Brain pericyte (primary cell): ENCODE data around the gene SESTD1.
"Not testable (repeated sequence)": the region's sequence is repeated elsewhere in the genome, so short reads cannot be mapped to it uniquely, and the experiment has no call there.

Source experiments
- DNase-seq: peaks from one replicate; pipeline ENCODE4 v3.0.0-alpha.2; 2012; ENCODE audit warnings: low read depth, low spot score

The SESTD1 gene

DNA sequence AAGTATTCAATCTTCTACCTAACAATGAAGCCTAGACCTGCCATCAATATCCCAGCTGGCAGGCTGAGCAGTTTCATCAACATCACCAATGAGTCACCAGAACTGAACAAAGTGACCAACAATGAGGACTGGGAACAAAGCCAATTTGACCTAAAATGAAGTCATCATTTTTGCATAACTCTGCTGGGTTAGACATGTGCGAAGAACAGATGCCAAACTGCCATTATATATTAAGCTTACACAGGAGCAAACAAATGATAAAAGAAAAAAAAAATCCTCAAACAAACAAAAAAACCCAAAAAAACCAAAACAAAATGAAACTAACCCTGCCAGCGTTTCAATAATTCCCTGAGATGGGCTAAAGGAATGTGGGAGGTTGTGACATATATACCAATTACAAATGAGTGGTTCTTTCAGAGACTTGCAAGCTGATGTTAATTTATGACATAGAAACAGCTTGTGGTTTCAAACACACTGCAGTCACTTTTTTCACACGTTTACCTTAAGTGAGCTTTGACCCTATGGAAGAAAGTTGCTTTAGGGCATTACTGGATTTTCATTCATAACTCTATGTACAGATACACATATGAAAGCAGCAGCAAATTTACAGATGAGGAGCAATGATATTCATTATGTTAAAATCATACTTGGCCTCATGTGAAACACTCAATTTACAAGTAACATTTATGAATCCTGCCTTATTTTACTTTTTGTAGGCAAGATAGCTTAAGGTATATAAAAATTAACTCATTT lies 157.8 kb downstream of the SESTD1 start:
- peak; percentile 52 for DNase-seq

DNA sequence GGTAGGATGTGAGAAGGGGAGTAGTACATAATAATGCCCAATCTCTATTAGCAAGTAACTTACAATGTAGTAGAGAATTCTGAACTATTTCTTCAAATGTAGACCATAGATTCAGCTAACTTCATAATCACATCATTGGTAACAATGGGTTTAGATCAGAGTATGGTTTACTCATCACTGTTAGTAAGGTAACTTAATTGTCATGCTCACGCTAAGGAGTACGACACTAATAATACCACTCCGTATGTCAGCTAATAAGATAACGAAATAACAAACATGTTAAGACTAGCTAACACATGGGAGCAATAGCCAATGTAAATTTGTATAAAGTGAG lies 158.3 kb downstream of the SESTD1 start:
- DNase-seq = no peak

DNA sequence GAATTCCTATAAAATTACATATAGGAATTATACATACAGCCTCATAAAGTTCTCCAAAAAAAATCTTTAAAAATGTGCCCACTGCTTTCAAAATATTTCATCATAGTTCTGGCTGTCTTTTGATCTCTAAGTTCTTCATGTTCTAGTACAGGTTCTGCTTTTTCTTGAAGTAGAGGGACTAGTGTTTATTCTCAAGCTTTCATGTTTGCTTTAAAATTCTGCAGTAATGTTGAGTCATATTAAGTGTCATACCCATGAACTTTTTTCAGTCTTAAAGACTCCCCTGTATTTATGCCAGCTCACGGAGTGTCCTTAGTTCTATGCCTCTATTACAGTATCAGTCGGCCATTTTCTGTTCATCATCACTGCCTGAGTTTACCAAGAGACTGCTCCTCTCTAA lies 159.9 kb downstream of the SESTD1 start:
- no peak for DNase-seq

DNA sequence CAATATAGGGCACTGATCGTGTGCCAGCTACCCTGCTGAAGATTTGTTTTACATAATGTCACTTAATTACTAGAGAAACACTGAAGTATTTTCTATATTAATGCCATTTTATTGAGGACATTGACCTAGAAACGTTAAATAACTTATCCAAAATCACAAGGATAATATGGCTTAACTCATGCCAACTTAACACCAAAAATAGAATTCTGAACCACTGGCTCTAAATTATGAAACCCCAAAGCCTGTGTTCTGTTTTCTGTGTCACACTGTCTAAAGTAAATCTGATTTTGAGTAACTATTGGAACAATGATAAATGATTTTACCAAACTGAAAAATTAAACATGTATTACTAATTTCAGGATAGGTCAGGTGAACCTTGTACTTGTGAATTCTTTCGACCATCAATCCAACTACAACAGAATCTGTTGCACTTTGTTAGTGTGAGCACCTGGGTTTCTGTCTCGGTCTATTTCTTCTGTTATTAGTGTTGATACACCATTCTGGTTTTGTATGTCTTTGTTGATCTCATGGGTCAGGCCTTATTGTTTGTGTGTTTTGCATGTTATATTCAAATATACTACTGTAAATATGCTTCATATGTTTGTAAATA lies 166.4 kb downstream of the SESTD1 start:
- no peak for DNase-seq

DNA sequence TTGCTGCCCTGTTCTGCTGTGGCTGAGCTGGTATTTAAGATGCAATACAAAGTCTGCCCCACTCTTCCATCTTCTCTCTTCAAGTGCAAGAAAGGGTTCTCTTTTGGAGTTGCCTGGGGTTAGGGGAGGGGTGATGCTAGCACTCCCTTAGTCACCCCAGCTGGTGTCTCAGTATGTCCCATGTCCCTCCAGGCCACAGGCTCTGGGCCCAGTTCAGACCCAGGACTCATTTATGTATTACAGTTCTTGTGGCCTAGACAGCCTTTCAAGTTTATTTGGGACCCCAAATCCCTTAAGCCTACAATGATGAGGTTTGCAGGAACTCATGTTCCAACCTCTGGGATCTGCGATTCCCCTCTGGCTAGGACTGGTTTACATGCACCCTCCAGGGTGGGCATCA lies 167.5 kb downstream of the SESTD1 start:
- DNase-seq = no peak

DNA sequence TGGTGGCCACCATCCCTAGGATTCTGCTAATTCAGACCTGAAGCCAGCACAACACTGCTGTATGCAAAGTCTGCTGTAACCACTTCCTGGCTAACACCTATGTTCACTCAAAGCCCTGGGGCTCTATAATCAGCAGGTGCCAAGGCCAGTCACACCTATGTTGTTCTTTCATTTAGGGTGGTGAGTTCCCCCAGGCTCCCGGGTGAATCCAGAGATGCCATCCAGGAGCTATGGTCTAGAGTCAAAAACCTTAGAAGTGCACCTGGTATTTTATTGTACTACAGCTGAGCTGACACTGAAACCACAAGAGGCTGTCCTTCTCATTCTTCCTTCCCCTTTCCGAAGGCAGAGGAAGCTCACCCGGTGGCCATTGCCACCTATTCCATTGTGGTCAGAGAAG lies 168.5 kb downstream of the SESTD1 start:
- DNase-seq = no peak

DNA sequence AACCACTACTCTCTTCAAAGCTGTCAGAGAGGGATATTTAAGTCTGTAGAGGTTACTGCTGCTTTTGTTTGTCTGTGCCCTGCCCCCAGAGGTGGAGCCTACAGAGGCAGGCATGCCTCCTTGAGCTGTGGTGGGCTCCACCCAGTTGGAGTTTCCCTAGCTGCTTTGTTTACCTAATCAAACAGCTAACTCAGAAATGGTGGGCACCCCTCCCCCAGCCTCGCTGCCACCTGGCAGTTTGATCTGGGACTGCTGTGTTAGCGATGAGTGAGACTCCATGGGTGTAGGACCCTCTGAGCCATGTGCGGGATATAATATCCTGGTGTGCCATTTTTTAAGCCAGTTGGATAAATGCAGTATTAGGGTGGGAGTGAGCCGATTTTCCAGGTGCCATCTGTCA lies 171.7 kb downstream of the SESTD1 start:
- not testable (repeated sequence) for DNase-seq

DNA sequence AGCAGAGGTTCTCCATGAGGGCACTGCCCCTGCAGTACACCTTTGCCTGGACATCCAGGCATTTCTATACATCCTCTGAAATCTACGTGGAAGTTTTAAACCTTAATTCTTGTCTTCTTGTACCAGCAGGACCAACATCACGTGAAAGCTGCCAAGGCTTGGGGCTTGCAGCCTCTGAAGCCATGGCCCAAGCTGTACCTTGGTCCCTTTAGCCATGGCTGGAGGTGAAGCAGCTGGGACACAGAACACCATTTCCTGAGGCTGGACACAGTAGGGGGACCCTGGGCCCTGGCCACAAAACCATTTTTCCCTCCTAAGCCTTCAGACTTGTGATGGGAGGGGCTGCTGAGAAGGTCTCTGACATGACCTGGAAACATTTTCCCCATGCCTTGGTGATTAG lies 181.9 kb downstream of the SESTD1 start:
- DNase-seq = no peak

DNA sequence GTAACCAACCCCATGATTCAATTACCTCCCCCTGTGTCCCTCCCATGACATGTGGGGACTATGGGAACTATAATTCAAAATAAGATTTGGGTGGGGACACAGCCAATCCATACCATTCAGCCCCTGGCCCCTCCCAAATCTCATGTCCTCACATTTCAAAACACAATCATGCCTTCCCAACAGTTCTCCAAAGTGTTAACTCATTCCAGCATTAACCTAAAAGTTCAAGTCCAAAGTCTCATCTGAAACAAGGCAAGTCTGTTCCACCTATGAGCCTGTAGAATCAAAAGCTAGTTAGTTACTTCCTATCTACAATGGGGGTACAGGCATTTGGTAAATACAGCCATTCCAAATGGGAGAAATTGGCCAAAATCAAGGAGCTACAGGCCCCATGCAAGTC lies 182.7 kb downstream of the SESTD1 start:
- DNase-seq = no peak

DNA sequence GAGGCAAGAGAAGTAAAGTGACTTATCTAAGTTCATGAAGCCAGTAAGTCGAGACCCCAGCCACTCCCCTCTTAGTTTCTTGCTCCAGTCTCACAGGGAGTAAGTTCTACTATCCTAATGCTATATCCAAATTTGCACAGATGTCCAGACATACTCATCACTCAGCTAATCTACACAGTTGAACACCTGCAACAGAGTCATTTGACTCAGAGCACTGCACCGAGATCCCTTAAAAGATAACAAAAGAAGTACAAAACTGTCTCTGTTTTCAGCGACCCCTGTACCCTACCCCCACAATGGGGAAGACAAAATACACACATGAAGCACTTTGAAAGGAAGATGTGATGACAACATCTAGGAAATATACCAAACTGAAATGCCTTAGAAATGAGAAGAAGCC lies 192.1 kb downstream of the SESTD1 start:
- DNase-seq = no peak

DNA sequence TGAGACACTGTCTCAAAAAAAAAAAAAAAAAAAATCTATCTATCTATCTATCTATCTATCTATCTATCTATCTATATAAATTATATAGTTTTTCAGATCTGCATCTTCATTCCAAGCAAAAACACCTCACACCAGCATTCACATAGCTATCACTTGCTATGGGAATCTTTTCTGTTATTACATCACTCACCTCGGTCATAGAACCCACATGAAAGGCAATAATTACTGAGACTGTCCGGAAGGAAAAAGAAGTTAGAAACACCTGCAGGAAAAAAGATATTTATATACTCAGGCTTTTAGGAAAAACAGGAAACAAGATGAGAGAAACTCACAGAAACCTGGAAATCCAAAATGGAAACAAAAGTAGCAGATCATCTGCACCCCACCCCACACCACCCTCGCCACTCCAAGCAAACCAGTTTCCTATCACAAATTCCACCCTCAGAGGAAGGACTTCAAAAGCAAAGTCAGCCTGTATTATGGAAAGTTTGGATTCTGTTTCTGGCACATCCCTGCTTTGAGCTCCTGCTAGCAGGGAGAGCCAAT lies 192.7 kb downstream of the SESTD1 start:
- no peak for DNase-seq

DNA sequence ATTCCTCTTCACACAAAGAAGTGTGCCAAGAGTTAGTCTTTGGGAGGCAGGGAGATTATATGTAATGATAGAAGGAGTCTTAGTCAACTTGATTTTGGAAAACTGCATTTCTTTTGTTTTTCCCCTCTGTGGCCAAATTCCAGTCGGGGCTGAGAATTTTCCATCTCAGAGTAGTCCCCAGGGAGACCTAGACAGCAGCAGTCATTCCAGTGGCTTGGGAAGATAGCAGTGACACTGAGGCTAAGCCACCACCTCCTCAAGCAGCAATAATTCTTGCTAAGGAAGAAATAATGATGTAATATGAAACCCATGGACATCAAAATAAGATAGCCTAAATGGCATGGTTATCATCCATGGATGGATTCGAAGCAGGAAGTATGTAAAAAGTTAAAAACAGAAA lies 193.7 kb downstream of the SESTD1 start:
- no peak for DNase-seq

DNA sequence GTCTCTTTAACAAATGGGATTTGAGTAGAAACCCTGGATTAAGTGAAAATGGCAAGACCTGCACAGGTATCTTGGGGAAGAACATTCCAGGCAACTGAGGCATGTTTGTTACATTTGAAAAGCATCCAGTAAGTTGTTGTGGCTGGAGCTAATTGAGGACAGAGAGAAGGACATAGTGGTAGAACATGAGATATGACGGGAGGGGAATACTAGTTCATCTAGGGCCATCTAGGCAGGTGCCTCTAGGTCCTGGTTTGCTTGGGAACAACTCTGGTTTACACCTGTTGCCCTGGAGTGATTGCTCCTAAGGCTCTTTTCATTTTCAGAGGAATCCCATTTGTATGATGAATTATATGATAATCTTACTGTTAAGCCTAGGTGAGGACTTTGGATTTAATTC lies 194.9 kb downstream of the SESTD1 start:
- DNase-seq = no peak

DNA sequence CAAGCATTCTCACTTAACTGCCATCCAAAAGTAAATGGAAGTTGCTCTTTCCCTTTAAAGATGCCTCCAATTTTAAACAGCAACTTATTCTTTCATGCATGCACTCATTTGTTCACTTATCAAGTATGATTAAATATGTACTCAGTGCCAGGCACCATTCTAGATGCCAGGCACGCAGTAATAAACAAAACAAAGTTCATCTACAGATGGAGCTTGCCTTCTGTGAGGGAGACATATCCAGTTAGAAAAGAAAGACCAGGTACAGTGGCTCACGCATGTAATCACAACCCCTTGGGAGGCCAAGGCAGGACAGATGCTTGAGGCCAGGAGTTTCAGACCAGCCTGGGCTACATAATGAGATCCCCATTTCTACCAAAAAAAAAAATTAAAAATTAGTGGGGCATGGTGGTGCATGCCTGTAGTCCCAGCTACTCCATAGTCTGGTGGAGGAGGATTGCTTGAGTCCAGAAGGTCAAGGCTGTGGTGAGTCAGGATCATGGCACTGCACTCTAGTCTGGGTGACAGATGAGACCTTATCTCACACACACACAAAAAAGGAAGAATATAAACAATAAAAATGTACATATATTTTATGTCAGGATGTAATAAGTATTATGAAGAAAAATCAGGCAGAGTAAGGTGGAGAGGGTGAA lies 195.5 kb downstream of the SESTD1 start:
- no peak for DNase-seq

DNA sequence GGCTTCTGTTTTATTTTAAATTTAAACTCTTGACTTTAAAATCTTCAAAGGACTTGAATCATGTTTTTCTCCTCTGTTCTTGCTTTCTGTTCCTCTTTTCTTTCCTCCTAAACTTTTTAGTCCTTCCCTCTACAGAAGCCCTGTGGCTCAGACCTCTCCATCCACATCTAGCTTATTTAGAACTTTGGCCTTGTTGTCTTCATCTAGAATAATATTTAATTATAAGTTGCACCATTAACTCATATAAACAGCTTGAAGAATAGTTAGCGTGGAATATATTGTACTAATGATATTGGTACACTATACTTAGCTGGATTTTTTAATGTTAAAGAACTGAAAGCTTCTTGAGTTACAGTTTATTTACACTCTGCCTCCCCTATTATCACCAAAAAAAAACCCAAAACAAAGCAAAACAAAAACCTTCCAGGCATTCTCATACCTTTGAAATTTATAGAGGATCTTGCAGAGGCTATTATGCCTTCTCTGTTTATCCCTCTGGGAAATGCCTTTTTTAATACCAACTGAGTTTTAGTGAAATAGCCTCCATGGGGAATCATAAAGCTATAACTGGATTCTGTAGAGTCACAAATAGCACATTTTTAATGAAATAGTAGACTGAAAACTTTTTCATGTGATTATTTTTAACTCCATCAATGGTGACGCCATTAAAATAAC lies 205.5 kb downstream of the SESTD1 start:
- no peak for DNase-seq

DNA sequence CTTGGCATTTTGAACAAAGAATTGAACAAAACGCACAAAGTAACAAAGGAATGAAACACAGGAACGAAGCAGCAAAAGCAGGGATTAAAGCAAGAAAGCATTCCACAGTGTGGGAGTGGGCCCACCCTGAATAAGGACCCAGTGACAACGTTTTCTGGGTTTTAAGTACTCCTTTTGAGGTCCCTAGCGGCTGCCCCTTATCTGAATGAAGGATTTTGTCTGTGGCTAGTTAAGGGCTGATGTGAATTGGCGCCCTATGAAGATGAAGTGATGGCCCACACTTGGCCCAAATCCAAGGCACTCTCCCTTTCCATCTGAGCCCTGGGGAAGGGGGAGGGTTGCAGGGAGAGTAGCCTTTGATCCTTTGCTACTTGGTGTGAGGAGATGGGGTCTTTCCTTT lies 206.9 kb downstream of the SESTD1 start:
- DNase-seq = no peak

DNA sequence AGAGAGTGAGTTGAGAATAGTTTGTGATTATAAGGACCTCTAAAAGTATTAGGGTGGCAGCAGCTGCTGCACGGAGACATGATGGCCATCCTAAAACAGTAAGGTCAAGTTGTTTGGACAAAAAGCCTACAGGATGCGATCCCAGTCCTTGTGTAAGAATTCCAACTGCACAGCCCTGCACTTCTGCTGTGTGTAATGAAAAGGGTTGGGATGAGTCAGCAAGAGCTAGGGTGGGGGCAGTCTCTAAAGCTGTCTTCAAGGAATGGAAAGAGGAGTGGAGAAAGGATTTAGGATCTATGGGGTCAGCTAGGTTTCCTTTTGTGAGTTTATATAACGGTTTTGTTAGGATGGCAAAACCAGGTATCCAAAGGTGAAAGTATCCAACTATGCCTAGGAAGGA lies 211.1 kb downstream of the SESTD1 start:
- DNase-seq = not testable (repeated sequence)
